Measurements from ENCODE around the gene CACNA1C. TPM values are rescaled to one million over a fixed set of nuclear protein-coding genes. Genes with fewer than 3 reads are reported as not detected.

CACNA1C gene
- total RNA-seq, 5 donors from 2014 or later (not counting 1 experiment from before 2014, with no cell fraction given), result 0.10 to 0.26 (median 0.16) TPM

DNA sequence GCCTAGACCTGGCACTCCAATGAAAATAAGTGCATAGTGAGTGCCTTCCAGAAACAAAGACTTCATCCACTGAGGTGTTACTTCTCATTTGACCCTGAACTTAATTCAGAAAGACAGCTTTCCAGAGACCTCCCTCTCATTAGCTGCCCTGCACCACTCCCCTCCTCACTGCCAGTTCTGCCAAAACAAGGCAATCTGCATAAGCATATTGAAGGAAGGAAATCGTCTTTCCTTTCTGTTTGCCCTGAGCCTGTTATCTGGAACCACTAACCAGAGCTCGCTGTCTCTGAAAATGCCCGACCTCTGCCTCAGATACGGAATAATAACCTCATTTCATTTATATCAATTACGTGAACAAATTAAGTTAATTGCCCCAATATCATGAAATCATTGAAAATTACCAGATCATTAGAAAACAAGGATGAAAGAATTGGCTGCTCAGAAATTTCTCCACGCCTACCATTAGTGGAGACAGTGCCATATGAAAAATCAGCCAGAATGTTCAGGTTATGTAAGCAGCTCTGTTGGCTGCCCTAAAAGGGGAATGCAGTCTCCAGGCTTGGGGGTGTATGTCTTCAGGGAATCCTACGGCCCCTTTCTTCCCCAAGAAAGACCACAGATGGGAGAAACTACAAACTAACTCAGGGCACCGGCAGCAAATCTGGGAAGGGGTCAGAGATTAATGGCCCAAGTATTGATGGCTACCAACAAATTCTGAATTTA lies 592.1 kb downstream of the CACNA1C start:
- ATAC-seq (replicated peaks in 1 of 4), result no peak
- H3K9me3 Mint-ChIP-seq, result no peaks in the 10 kb centered on the region
- H3K36me3 Mint-ChIP-seq, result no peaks in the 10 kb centered on the region
- Histone ChIP-seq H3K4me1 (ENCODE audit: control insufficient read depth in 1 of 2, extremely low read depth in 1 of 2, insufficient read depth in 2 of 2, low read length in 2 of 2) (peaks cover 11 to 16% of the 10 kb centered on the region in 2 experiments), H3K4me3 (ENCODE audit: control insufficient read depth in 1 of 2, extremely low read depth in 1 of 2, low read length in 1 of 2) (no peak overlapping the region), H3K9me3 (no peaks in the 10 kb centered on the region), H3K27ac (ENCODE audit: low read length) (no peak overlapping the region), H3K36me3 (ENCODE audit: control insufficient read depth in 2 of 2, extremely low read depth in 1 of 2, insufficient read depth in 1 of 2, low read length in 1 of 2) (no peaks in the 10 kb centered on the region), H3K27me3 (replicated peaks in 1 of 2; ENCODE audit: control insufficient read depth in 2 of 2, extremely low read depth in 1 of 2, insufficient read depth in 2 of 2, low read length in 1 of 2) (peaks cover 0 to 58% of the 10 kb centered on the region in 2 experiments)
- peaks cover 26 to 27% of the 10 kb centered on the region in 2 donors for H3K27me3 Mint-ChIP-seq
- DNase-seq, result no peak
- no peak overlapping the region for H3K27ac Mint-ChIP-seq
- POLR2A ChIA-PET, result no interaction called here
- H3K4me1 Mint-ChIP-seq, result peaks cover 15 to 27% (median 18%) of the 10 kb centered on the region in 3 donors
- no CpG with 5 or more reads among the region's 8 CpGs for WGBS (ENCODE audit: insufficient coverage)
- CTCF ChIA-PET, result no interaction called here
- no peak overlapping the region for H3K4me3 Mint-ChIP-seq

DNA sequence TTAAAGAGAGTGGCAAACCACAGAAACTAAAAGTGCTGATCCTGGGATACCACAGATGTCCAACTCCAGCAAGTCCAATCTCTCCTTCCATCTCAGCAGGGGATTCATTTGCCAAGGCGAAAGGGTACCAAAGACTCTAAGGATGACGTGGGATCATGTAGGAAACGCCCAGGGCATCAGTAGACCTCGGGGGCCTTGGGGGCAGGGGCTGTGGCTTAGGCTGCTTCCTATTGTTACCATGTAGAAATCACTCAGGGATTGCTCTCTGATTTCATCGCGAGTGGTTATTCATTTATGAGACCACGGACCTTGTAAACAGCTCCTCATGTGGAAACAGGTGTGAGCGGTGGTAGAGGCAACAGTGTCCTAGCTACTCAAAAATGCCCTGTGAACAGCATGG lies 592.7 kb downstream of the CACNA1C start:
- Mint-ChIP-seq H3K36me3 (no peaks in the 10 kb centered on the region), H3K9me3 (no peaks in the 10 kb centered on the region), H3K4me1 (peaks cover 15 to 27% (median 18%) of the 10 kb centered on the region in 3 donors), H3K4me3 (no peak overlapping the region), H3K27me3 (peaks cover 28 to 29% of the 10 kb centered on the region in 2 donors), H3K27ac (no peak overlapping the region)
- no peak overlapping the region for H3K4me3 ChIP-seq (ENCODE audit: control insufficient read depth in 1 of 2, extremely low read depth in 1 of 2, low read length in 1 of 2)
- POLR2A ChIA-PET, result no interaction called here
- CTCF ChIA-PET, result no interaction called here
- peaks cover 11 to 16% of the 10 kb centered on the region in 2 experiments for H3K4me1 ChIP-seq (ENCODE audit: control insufficient read depth in 1 of 2, extremely low read depth in 1 of 2, insufficient read depth in 2 of 2, low read length in 2 of 2)
- no peaks in the 10 kb centered on the region for H3K9me3 ChIP-seq
- DNase-seq (no peak), ATAC-seq (replicated peaks in 1 of 4) (no peak)
- 41% methylated on average over 8 of the region's 8 CpGs for WGBS (ENCODE audit: insufficient coverage)
- peaks cover 0 to 58% of the 10 kb centered on the region in 2 experiments for H3K27me3 ChIP-seq (replicated peaks in 1 of 2; ENCODE audit: control insufficient read depth in 2 of 2, extremely low read depth in 1 of 2, insufficient read depth in 2 of 2, low read length in 1 of 2)
- no peaks in the 10 kb centered on the region for H3K36me3 ChIP-seq (ENCODE audit: control insufficient read depth in 2 of 2, extremely low read depth in 1 of 2, insufficient read depth in 1 of 2, low read length in 1 of 2)
- H3K27ac ChIP-seq (ENCODE audit: low read length), result no peak overlapping the region

DNA sequence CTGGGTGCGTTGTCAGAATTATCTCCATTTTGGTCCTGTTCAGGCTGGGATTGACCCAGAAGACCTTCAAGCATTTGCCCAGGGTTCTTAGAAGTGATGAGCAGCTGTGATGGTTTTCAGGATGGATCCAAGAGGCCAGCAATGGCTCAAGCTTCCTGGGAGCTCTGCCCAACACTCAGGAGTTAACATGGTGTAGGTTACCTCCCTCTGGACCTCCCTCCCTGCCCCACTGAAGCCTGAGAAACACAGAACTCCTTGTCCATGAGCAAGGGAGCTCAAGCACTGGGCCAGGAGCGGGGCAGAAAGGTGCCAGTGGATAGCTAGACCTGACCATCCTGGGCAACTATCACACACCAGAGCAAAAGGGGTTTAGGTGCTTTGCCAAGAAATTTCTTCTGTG lies 593.6 kb downstream of the CACNA1C start:
- Mint-ChIP-seq H3K9me3 (no peaks in the 10 kb centered on the region), H3K4me3 (no peak overlapping the region), H3K27me3 (peaks cover 28 to 29% of the 10 kb centered on the region in 2 donors), H3K36me3 (no peaks in the 10 kb centered on the region), H3K27ac (no peak overlapping the region), H3K4me1 (peaks cover 15 to 26% (median 17%) of the 10 kb centered on the region in 3 donors)
- H3K4me3 ChIP-seq (ENCODE audit: control insufficient read depth in 1 of 2, extremely low read depth in 1 of 2, low read length in 1 of 2), result no peak overlapping the region
- WGBS (ENCODE audit: insufficient coverage), result 78% methylated on average over 1 of the region's 2 CpGs
- ATAC-seq (replicated peaks in 1 of 4), result no peak
- ChIA-PET CTCF (no interaction called here), POLR2A (no interaction called here)
- H3K27me3 ChIP-seq (replicated peaks in 1 of 2; ENCODE audit: control insufficient read depth in 2 of 2, extremely low read depth in 1 of 2, insufficient read depth in 2 of 2, low read length in 1 of 2), result peaks cover 0 to 58% of the 10 kb centered on the region in 2 experiments
- peaks cover 11 to 16% of the 10 kb centered on the region in 2 experiments for H3K4me1 ChIP-seq (ENCODE audit: control insufficient read depth in 1 of 2, extremely low read depth in 1 of 2, insufficient read depth in 2 of 2, low read length in 2 of 2)
- no peak overlapping the region for H3K27ac ChIP-seq (ENCODE audit: low read length)
- no peaks in the 10 kb centered on the region for H3K9me3 ChIP-seq
- no peak for DNase-seq
- H3K36me3 ChIP-seq (ENCODE audit: control insufficient read depth in 2 of 2, extremely low read depth in 1 of 2, insufficient read depth in 1 of 2, low read length in 1 of 2), result no peaks in the 10 kb centered on the region

DNA sequence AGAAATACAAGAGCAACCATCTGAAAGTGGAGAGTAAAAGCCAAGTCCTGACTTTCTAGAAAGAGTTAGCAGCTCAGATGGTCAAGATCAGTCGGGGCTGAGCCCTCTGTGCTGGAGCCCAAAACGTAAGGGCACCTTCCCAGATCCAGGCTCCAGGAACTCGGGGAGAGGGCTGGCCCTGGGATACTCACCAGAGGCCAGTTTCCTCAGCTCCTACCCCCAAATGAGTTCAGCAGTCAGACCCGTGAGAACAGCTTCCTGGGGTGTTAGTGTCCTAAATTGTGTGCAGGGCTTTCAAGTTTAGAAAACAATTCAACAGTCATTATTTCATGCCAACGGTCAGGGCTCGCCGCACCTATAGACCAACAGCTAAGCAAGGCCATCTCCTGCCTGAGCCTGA lies 594.4 kb downstream of the CACNA1C start:
- Mint-ChIP-seq H3K36me3 (no peaks in the 10 kb centered on the region), H3K4me3 (no peak overlapping the region), H3K4me1 (peaks cover 8 to 17% (median 9%) of the 10 kb centered on the region in 3 donors), H3K9me3 (no peaks in the 10 kb centered on the region), H3K27me3 (peaks cover 28 to 32% of the 10 kb centered on the region in 2 donors), H3K27ac (no peak overlapping the region)
- POLR2A ChIA-PET, result no interaction called here
- ATAC-seq (replicated peaks in 1 of 4) (no peak), DNase-seq (no peak)
- Histone ChIP-seq H3K4me3 (ENCODE audit: control insufficient read depth in 1 of 2, extremely low read depth in 1 of 2, low read length in 1 of 2) (no peak overlapping the region), H3K27me3 (replicated peaks in 1 of 2; ENCODE audit: control insufficient read depth in 2 of 2, extremely low read depth in 1 of 2, insufficient read depth in 2 of 2, low read length in 1 of 2) (peaks cover 0 to 66% of the 10 kb centered on the region in 2 experiments), H3K27ac (ENCODE audit: low read length) (no peak overlapping the region), H3K9me3 (no peaks in the 10 kb centered on the region), H3K4me1 (ENCODE audit: control insufficient read depth in 1 of 2, extremely low read depth in 1 of 2, insufficient read depth in 2 of 2, low read length in 2 of 2) (peaks cover 9 to 10% of the 10 kb centered on the region in 2 experiments), H3K36me3 (ENCODE audit: control insufficient read depth in 2 of 2, extremely low read depth in 1 of 2, insufficient read depth in 1 of 2, low read length in 1 of 2) (no peaks in the 10 kb centered on the region)
- CTCF ChIA-PET, result no interaction called here
- 80% methylated on average over 5 of the region's 7 CpGs for WGBS (ENCODE audit: insufficient coverage)

DNA sequence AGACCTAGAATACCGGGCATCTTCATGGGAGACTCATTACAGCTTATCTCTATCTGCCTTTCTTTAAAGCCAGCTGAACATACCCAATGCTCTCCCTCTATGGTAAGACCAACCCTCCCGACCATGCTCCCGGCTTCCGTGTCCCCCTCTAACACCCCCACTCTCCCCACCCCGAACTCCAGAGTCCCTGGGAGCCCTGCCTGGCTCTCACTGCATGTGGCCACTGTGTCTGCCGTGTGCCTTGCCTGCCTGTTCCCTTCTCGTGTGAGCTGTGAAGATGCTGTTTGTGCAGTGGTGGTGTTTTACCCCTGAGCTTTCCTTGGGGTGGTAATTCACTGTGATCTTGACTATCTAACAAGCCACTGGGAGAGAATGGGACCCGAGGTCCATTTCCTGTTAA lies 595.6 kb downstream of the CACNA1C start:
- peaks cover 25 to 29% of the 10 kb centered on the region in 2 donors for H3K27me3 Mint-ChIP-seq
- POLR2A ChIA-PET, result no interaction called here
- Histone ChIP-seq H3K9me3 (no peaks in the 10 kb centered on the region), H3K36me3 (ENCODE audit: control insufficient read depth in 2 of 2, extremely low read depth in 1 of 2, insufficient read depth in 1 of 2, low read length in 1 of 2) (no peaks in the 10 kb centered on the region), H3K4me3 (ENCODE audit: control insufficient read depth in 1 of 2, extremely low read depth in 1 of 2, low read length in 1 of 2) (no peak overlapping the region), H3K27ac (ENCODE audit: low read length) (no peak overlapping the region), H3K4me1 (ENCODE audit: control insufficient read depth in 1 of 2, extremely low read depth in 1 of 2, insufficient read depth in 2 of 2, low read length in 2 of 2) (no peaks in the 10 kb centered on the region), H3K27me3 (replicated peaks in 1 of 2; ENCODE audit: control insufficient read depth in 2 of 2, extremely low read depth in 1 of 2, insufficient read depth in 2 of 2, low read length in 1 of 2) (peaks cover 0 to 59% of the 10 kb centered on the region in 2 experiments)
- no peaks in the 10 kb centered on the region for H3K36me3 Mint-ChIP-seq
- CTCF ChIA-PET, result no interaction called here
- no peak overlapping the region for H3K27ac Mint-ChIP-seq
- WGBS (ENCODE audit: insufficient coverage), result no CpG with 5 or more reads among the region's 8 CpGs
- DNase-seq (no peak), ATAC-seq (replicated peaks in 1 of 4) (no peak)
- no peak overlapping the region for H3K4me3 Mint-ChIP-seq
- peaks cover 0 to 6% (median 0%) of the 10 kb centered on the region in 3 donors for H3K4me1 Mint-ChIP-seq
- no peaks in the 10 kb centered on the region for H3K9me3 Mint-ChIP-seq

DNA sequence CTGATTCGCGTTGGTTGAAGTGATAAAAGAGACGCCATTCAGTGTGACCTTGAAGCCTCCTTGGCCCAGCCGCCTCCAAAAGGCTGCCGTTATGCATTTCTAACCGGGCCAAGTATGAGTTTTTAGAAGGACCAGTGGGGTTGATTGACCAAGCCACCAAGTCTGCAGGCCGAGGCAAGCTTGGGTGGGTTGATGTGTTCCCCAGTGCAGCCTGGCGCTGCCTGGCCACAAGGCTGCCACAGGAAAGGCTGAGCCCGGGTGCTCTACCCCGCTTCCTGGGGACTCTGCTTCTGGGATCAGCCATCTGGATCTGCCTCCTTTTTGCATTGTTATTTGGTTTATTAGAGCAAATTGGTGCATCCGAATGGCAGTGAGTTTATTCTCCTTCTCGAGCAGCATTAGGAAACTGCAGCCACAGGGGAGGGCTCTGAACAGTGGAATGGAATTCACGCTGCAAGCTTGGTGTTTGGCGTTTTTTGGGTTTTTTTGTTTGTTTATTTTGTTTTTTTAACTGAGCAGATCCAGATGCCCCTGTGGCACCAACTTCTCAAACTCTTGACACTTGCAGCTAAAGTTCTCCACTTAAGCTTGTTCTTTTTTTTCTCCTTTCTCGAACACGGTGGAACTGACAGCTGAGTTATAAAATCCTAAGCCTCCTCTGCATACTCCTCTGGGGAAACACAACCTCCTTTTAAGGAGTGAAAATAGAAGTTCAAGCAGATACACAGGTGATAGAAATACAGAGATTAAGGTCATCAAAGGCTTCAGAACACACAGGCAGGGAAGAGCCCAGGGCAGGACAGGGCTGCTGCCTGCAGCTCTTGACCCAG lies 596.6 kb downstream of the CACNA1C start:
- WGBS (ENCODE audit: insufficient coverage), result 76% methylated on average over 9 of the region's 16 CpGs
- no peak overlapping the region for H3K4me3 ChIP-seq (ENCODE audit: control insufficient read depth in 1 of 2, extremely low read depth in 1 of 2, low read length in 1 of 2)

More for the DNA sequence above, 596.6 kb downstream of the CACNA1C start:
- Histone ChIP-seq H3K36me3 (ENCODE audit: control insufficient read depth in 2 of 2, extremely low read depth in 1 of 2, insufficient read depth in 1 of 2, low read length in 1 of 2) (no peaks in the 10 kb centered on the region), H3K9me3 (no peaks in the 10 kb centered on the region), H3K27ac (ENCODE audit: low read length) (no peak overlapping the region), H3K4me1 (ENCODE audit: control insufficient read depth in 1 of 2, extremely low read depth in 1 of 2, insufficient read depth in 2 of 2, low read length in 2 of 2) (no peaks in the 10 kb centered on the region), H3K27me3 (replicated peaks in 1 of 2; ENCODE audit: control insufficient read depth in 2 of 2, extremely low read depth in 1 of 2, insufficient read depth in 2 of 2, low read length in 1 of 2) (peaks cover 0 to 50% of the 10 kb centered on the region in 2 experiments)
- ATAC-seq (replicated peaks in 1 of 4) (no peak), DNase-seq (no peak)
- H3K27ac Mint-ChIP-seq, result no peak overlapping the region
- no peaks in the 10 kb centered on the region for H3K9me3 Mint-ChIP-seq
- H3K36me3 Mint-ChIP-seq, result no peaks in the 10 kb centered on the region
- CTCF ChIA-PET, result no interaction called here
- POLR2A ChIA-PET, result no interaction called here
- no peak overlapping the region for H3K4me3 Mint-ChIP-seq
- H3K27me3 Mint-ChIP-seq, result peaks cover 23% of the 10 kb centered on the region in 2 donors
- H3K4me1 Mint-ChIP-seq, result no peaks in the 10 kb centered on the region

Measured in T-cell (primary cell).